Vagina (tissue), 2 donors: ENCODE measurements around the gene NUMB. TPM values are rescaled to one million over a fixed set of nuclear protein-coding genes. Genes with fewer than 3 reads are reported as not detected.

ENCODE experiments used
- DNase-seq, 2 donors: peaks; one replicate each; pipeline ENCODE4 v3.0.0-alpha.2; 2017; ENCODE audit errors: extremely low spot score in 2 of 2
- H3K27ac ChIP-seq: fragments of 200-600 bp; sonication (generic); one replicate; pipeline ENCODE4 v1.5.1; 2019
- H3K27me3 ChIP-seq: fragments of 200-600 bp; sonication (generic); one replicate; pipeline ENCODE4 v1.5.1; 2019
- H3K36me3 ChIP-seq, 2 donors: fragments of 200-600 bp; sonication (generic); one replicate each; pipeline ENCODE4 v1.5.1; 2017 to 2019
- H3K4me1 ChIP-seq: fragments of 200-600 bp; sonication (generic); one replicate; pipeline ENCODE4 v1.5.1; 2019
- H3K4me3 ChIP-seq, 2 donors: fragments of 200-600 bp; sonication (generic); 1 replicate in 1 of 2; 2 replicates in 1 of 2; pipeline ENCODE4 v1.5.1; 2016 to 2019
- H3K9me3 ChIP-seq: fragments of 200-600 bp; sonication (generic); one replicate; pipeline ENCODE4 v1.5.1; 2019
- CTCF ChIP-seq, 3 experiments: fragments of 450-650 bp in 2 of 3; fragments of 200-600 bp in 1 of 3; sonication (generic) in 1 of 3; IDR thresholded peaks; one replicate each; pipeline ENCODE4 v1.5.1; 2017 to 2019; ENCODE audit warnings: antibody characterized with exemption in 3 of 3, mild to moderate bottlenecking in 2 of 3, moderate library complexity in 2 of 3
- POLR2A ChIP-seq, 2 donors: fragments of 450-650 bp; IDR thresholded peaks; one replicate each; pipeline ENCODE4 v1.6.1; 2017; ENCODE audit warnings: antibody characterized with exemption in 2 of 2, mild to moderate bottlenecking in 2 of 2, moderate library complexity in 2 of 2
- POLR2AphosphoS5 ChIP-seq, 2 donors: sonication (generic); formaldehyde crosslinking; IDR thresholded peaks; one replicate each; pipeline ENCODE4 v1.9.0; 2017; ENCODE audit warnings: antibody characterized with exemption in 2 of 2, mild to moderate bottlenecking in 2 of 2, low read depth in 1 of 2; ENCODE audit not compliant: insufficient read depth in 1 of 2
- intact Hi-C: fragments of 100-400 bp; cut with DNase I; formaldehyde crosslinking; loops from one replicate; pipeline ENCODE4 v1.15.1; 2023
- total RNA-seq: library from RNA; depleted of rRNA; stranded (reverse); fragments of >200 nt; gene quantifications from one replicate; pipeline ENCODE4 v1.2.3, GENCODE V29; 2016

The NUMB gene
- total RNA-seq, 1 donor from 2014 or later: 48.1 TPM

GRCh38 chr14:73344319-73344718 lies 114.0 kb downstream of the NUMB start:
- TF ChIP-seq CTCF (IDR thresholded peaks at IDR 0.05) (no peak), POLR2AphosphoS5 (IDR thresholded peaks at IDR 0.05; ENCODE audit: insufficient read depth in 1 of 2, low read depth in 1 of 2) (no peak), POLR2A (IDR thresholded peaks at IDR 0.05) (no peak)
- no peak for DNase-seq
- intact Hi-C loops: no loop called here
- Histone ChIP-seq H3K27ac (no peak overlapping the region), H3K4me1 (no peaks in the 10 kb centered on the region), H3K36me3 (no peaks in the 10 kb centered on the region), H3K4me3 (no peak overlapping the region), H3K9me3 (no peaks in the 10 kb centered on the region), H3K27me3 (no peaks in the 10 kb centered on the region)

- intact Hi-C loops: no loop called here
- DNase-seq: no peak
Observed at GRCh38 chr14:73342670-73343069, 115.7 kb downstream of the NUMB start.

GRCh38 chr14:73339846-73340595 lies 118.3 kb downstream of the NUMB start:
- intact Hi-C loops: no loop called here
- no peaks in the 10 kb centered on the region for H3K36me3 ChIP-seq
- no peaks in the 10 kb centered on the region for H3K27me3 ChIP-seq
- TF ChIP-seq POLR2A (IDR thresholded peaks at IDR 0.05) (no peak), POLR2AphosphoS5 (IDR thresholded peaks at IDR 0.05; ENCODE audit: insufficient read depth in 1 of 2, low read depth in 1 of 2) (no peak), CTCF (IDR thresholded peaks at IDR 0.05) (no peak)
- no peaks in the 10 kb centered on the region for H3K9me3 ChIP-seq
- H3K27ac ChIP-seq: no peak overlapping the region
- no peak for DNase-seq
- peaks cover 9% of the 10 kb centered on the region for H3K4me1 ChIP-seq
- H3K4me3 ChIP-seq: no peak overlapping the region

More at GRCh38 chr14:73342670-73343069, 115.7 kb downstream of the NUMB start:
- Histone ChIP-seq H3K36me3 (no peaks in the 10 kb centered on the region), H3K9me3 (no peaks in the 10 kb centered on the region), H3K27ac (no peak overlapping the region), H3K4me1 (no peaks in the 10 kb centered on the region), H3K27me3 (no peaks in the 10 kb centered on the region), H3K4me3 (no peak overlapping the region)
- no peak for TF ChIP-seq CTCF (IDR thresholded peaks at IDR 0.05)
- no peak for TF ChIP-seq POLR2A (IDR thresholded peaks at IDR 0.05)
- TF ChIP-seq POLR2AphosphoS5 (IDR thresholded peaks at IDR 0.05; ENCODE audit: insufficient read depth in 1 of 2, low read depth in 1 of 2): no peak

GRCh38 chr14:73339206-73339605 lies 119.1 kb downstream of the NUMB start:
- no peak for DNase-seq
- intact Hi-C loops: no loop called here
- Histone ChIP-seq H3K9me3 (no peaks in the 10 kb centered on the region), H3K4me3 (no peak overlapping the region), H3K27me3 (no peaks in the 10 kb centered on the region), H3K36me3 (no peaks in the 10 kb centered on the region), H3K4me1 (peaks cover 9% of the 10 kb centered on the region), H3K27ac (no peak overlapping the region)
- no peak for TF ChIP-seq POLR2AphosphoS5 (IDR thresholded peaks at IDR 0.05; ENCODE audit: insufficient read depth in 1 of 2, low read depth in 1 of 2)
- TF ChIP-seq POLR2A (IDR thresholded peaks at IDR 0.05): no peak
- TF ChIP-seq CTCF (IDR thresholded peaks at IDR 0.05): no peak

GRCh38 chr14:73338551-73338950 lies 119.8 kb downstream of the NUMB start:
- H3K9me3 ChIP-seq: no peaks in the 10 kb centered on the region
- DNase-seq: no peak
- intact Hi-C loops: no loop called here
- no peaks in the 10 kb centered on the region for H3K27me3 ChIP-seq
- no peak overlapping the region for H3K4me3 ChIP-seq
- peaks cover 9% of the 10 kb centered on the region for H3K4me1 ChIP-seq
- no peak overlapping the region for H3K27ac ChIP-seq
- H3K36me3 ChIP-seq: no peaks in the 10 kb centered on the region
- TF ChIP-seq POLR2A (IDR thresholded peaks at IDR 0.05) (no peak), CTCF (IDR thresholded peaks at IDR 0.05) (no peak), POLR2AphosphoS5 (IDR thresholded peaks at IDR 0.05; ENCODE audit: insufficient read depth in 1 of 2, low read depth in 1 of 2) (no peak)
